Gastroesophageal sphincter (tissue), 4 donors: Measurements from ENCODE around the gene NRP2. TPM values are rescaled to one million over a fixed set of nuclear protein-coding genes. Genes with fewer than 3 reads are reported as not detected.

Experiments
- ATAC-seq: fragments of 150-250 bp; one replicate; pipeline ENCODE4 v1.9.1; 2016; ENCODE audit warnings: mild to moderate bottlenecking, moderate library complexity
- H3K27ac ChIP-seq, 4 donors: fragments of 200-600 bp; sonication (generic) in 3 of 4; 1 replicate in 3 of 4; 2 replicates in 1 of 4; pipeline ENCODE4 v1.5.1; 2016 to 2019
- H3K27me3 ChIP-seq: fragments of 200-600 bp; sonication (generic); one replicate; pipeline ENCODE4 v1.5.1; 2019
- H3K36me3 ChIP-seq, 2 donors: fragments of 200-600 bp; sonication (generic); one replicate each; pipeline ENCODE4 v1.5.1; 2019; ENCODE audit warnings: control low read depth in 1 of 2
- H3K4me1 ChIP-seq, 3 donors: fragments of 200-600 bp; sonication (generic); 1 replicate in 2 of 3; 2 replicates in 1 of 3; pipeline ENCODE4 v1.5.1; 2016 to 2019; ENCODE audit warnings: control low read depth in 2 of 3
- H3K4me3 ChIP-seq, 2 donors: fragments of 200-600 bp; sonication (generic); one replicate each; pipeline ENCODE4 v1.5.1; 2019; ENCODE audit warnings: mild to moderate bottlenecking in 1 of 2, moderate library complexity in 1 of 2
- H3K9me3 ChIP-seq, 3 donors: fragments of 200-600 bp; sonication (generic); one replicate each; pipeline ENCODE4 v1.5.1; 2017 to 2019; ENCODE audit warnings: control low read depth in 2 of 3
- CTCF ChIP-seq, 4 experiments: fragments of 200-600 bp in 2 of 4; fragments of 450-650 bp in 2 of 4; sonication (generic) in 1 of 4; IDR thresholded peaks; one replicate each; pipeline ENCODE4 v1.5.1; 2017 to 2019; ENCODE audit warnings: antibody characterized with exemption in 4 of 4, mild to moderate bottlenecking in 2 of 4, moderate library complexity in 2 of 4
- EP300 ChIP-seq: sonication (generic); formaldehyde crosslinking; IDR thresholded peaks from one replicate; pipeline ENCODE4 v1.6.1; 2017; ENCODE audit warnings: antibody characterized with exemption, mild to moderate bottlenecking
- POLR2A ChIP-seq, 2 donors: fragments of 450-650 bp; IDR thresholded peaks; one replicate each; pipeline ENCODE4 v1.6.1; 2017; ENCODE audit warnings: antibody characterized with exemption in 2 of 2, mild to moderate bottlenecking in 2 of 2, moderate library complexity in 1 of 2
- POLR2AphosphoS5 ChIP-seq: sonication (generic); formaldehyde crosslinking; IDR thresholded peaks from one replicate; pipeline ENCODE4 v1.6.1; 2017; ENCODE audit warnings: antibody characterized with exemption
- WGBS, 2 donors: methylation state at CpG; one replicate each; pipeline ENCODE4 v1.1.5; 2018; ENCODE audit warnings: low coverage in 1 of 2; 5-methylcytosine and 5-hydroxymethylcytosine counted together
- total RNA-seq, 4 donors: library from RNA; depleted of rRNA; stranded (reverse); fragments of >200 nt; gene quantifications; one replicate each; pipeline ENCODE4 v1.1.0, GENCODE V29; 2016

The NRP2 gene
- total RNA-seq, 4 donors from 2014 or later, result 278 to 466 (median 371) TPM

GRCh38 chr2:205752924-205753323, 70.6 kb downstream of the NRP2 start:
- no peaks in the 10 kb centered on the region for H3K27me3 ChIP-seq
- H3K4me1 ChIP-seq, result peaks cover 18 to 100% (median 24%) of the 10 kb centered on the region in 3 donors
- H3K27ac ChIP-seq, result peak overlapping the region; percentile 77 to 96 (median 94)
- peaks cover 0 to 62% of the 10 kb centered on the region in 2 donors for H3K36me3 ChIP-seq
- no peaks in the 10 kb centered on the region for H3K9me3 ChIP-seq
- TF ChIP-seq CTCF (IDR thresholded peaks at IDR 0.05) (no peak), POLR2AphosphoS5 (peak; percentile 4), EP300 (no peak)
- no peak for ATAC-seq
- H3K4me3 ChIP-seq, result no peak overlapping the region
- whole genome bisulfite sequencing, 2 donors, result 67 to 69% methylated on average over 3 to 8 of the region's 8 CpGs

- WGBS, 2 donors, result 8 to 57% methylated on average over 1 to 6 of the region's 6 CpGs
- H3K27ac ChIP-seq, result peak overlapping the region; percentile 21 to 96 (median 94)
- peaks cover 21 to 100% (median 31%) of the 10 kb centered on the region in 3 donors for H3K4me1 ChIP-seq
- H3K9me3 ChIP-seq, result no peaks in the 10 kb centered on the region
- ATAC-seq, result no peak
- peaks cover 0 to 47% of the 10 kb centered on the region in 2 donors for H3K36me3 ChIP-seq
- H3K27me3 ChIP-seq, result no peaks in the 10 kb centered on the region
- TF ChIP-seq EP300, result no peak
- no peak for TF ChIP-seq CTCF (IDR thresholded peaks at IDR 0.05)
- TF ChIP-seq POLR2AphosphoS5, result no peak
- no peak for TF ChIP-seq POLR2A (IDR thresholded peaks at IDR 0.05)
- no peak overlapping the region for H3K4me3 ChIP-seq
Measured at GRCh38 chr2:205754285-205754923, 72.1 kb downstream of the NRP2 start.

GRCh38 chr2:205754924-205755321, 72.6 kb downstream of the NRP2 start:
- Histone ChIP-seq H3K36me3 (peaks cover 0 to 46% of the 10 kb centered on the region in 2 donors), H3K4me1 (peaks cover 21 to 100% (median 33%) of the 10 kb centered on the region in 3 donors), H3K9me3 (no peaks in the 10 kb centered on the region), H3K27me3 (no peaks in the 10 kb centered on the region), H3K27ac (peak overlapping the region; percentile 21 to 96 (median 94)), H3K4me3 (no peak overlapping the region)
- ATAC-seq, result peak; percentile 14
- 32 to 80% methylated on average over 1 to 5 of the region's 5 CpGs for WGBS, 2 donors
- TF ChIP-seq CTCF (IDR thresholded peaks at IDR 0.05), result no peak
- peak; percentile 7 for TF ChIP-seq POLR2AphosphoS5
- no peak for TF ChIP-seq EP300
- no peak for TF ChIP-seq POLR2A (IDR thresholded peaks at IDR 0.05)

GRCh38 chr2:205755923-205756322, 73.6 kb downstream of the NRP2 start:
- ATAC-seq, result peak; percentile 48
- Histone ChIP-seq H3K36me3 (peaks cover 0 to 46% of the 10 kb centered on the region in 2 donors), H3K4me3 (no peak overlapping the region), H3K27ac (peak overlapping the region; percentile 21 to 96 (median 94)), H3K27me3 (no peaks in the 10 kb centered on the region), H3K4me1 (peaks cover 21 to 99% (median 35%) of the 10 kb centered on the region in 3 donors), H3K9me3 (no peaks in the 10 kb centered on the region)
- WGBS, 2 donors, result 47 to 62% methylated on average over 3 of the region's 3 CpGs
- TF ChIP-seq POLR2AphosphoS5 (peak; percentile 44), CTCF (IDR thresholded peaks at IDR 0.05) (no peak)

GRCh38 chr2:205757271-205757670, 75.0 kb downstream of the NRP2 start:
- H3K36me3 ChIP-seq, result peaks cover 0 to 47% of the 10 kb centered on the region in 2 donors
- no peaks in the 10 kb centered on the region for H3K27me3 ChIP-seq
- no peaks in the 10 kb centered on the region for H3K9me3 ChIP-seq
- no peak overlapping the region for H3K4me3 ChIP-seq
- no peak for ATAC-seq
- peaks cover 21 to 99% (median 35%) of the 10 kb centered on the region in 3 donors for H3K4me1 ChIP-seq
- peak overlapping the region; percentile 21 to 96 (median 94) for H3K27ac ChIP-seq
- TF ChIP-seq CTCF (IDR thresholded peaks at IDR 0.05) (no peak), EP300 (no peak), POLR2AphosphoS5 (no peak), POLR2A (IDR thresholded peaks at IDR 0.05) (no peak)
- whole genome bisulfite sequencing, 2 donors, result 60 to 85% methylated on average over 4 of the region's 4 CpGs
